Measurements from ENCODE around the gene WDR47.

DNA sequence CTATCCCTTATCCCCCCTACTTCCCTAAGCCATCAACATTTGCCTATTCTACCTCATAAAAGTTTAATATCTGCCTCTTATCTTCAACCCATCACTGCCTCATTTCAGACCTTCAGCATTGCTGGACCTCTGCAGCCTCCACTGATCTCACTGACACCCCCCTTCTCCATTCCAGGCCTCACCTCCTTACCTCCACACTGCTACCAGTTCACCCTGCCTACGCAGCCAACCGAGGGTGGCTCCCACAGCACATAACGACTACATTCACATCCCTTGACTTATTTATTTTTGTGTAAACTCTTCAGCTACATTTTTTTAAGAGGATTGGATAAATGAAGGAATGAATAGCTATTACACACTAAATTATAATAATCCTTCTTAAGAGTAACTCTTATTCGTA is 92.9 kb downstream of the WDR47 start:
- TF ChIP-seq POLR2A (IDR thresholded peaks at IDR 0.05; ENCODE audit: low read length) (no peak), GATA1 (IDR thresholded peaks at IDR 0.05; ENCODE audit: low read depth, low read length) (no peak)

Data from erythroblast (primary cell).